CD4-positive, CD25-positive, alpha-beta regulatory T cell (primary cell): ENCODE measurements around the gene YTHDF1. TPM values are rescaled to one million over a fixed set of nuclear protein-coding genes. Genes with fewer than 3 reads are reported as not detected.

Source experiments
- ATAC-seq, 2 donors: fragments of 150-1000 bp; cut with Tn5 transposase; one replicate each; pipeline ENCODE4 v1.10.0; 2021; ENCODE audit warnings: low read depth in 2 of 2, moderate number of reproducible peaks in 2 of 2, moderate library complexity in 1 of 2
- DNase-seq, 3 donors: peaks; one replicate each; pipeline versions ENCODE4 v3.0.0 to v3.0.0-alpha.2; 2012 to 2022; ENCODE audit warnings: mixed read lengths in 1 of 3
- H3K27ac ChIP-seq: one replicate; pipeline ENCODE4 v1.7.0; 2013; ENCODE audit warnings: mild to moderate bottlenecking, low read length; ENCODE audit not compliant: insufficient read depth, poor library complexity, severe bottlenecking
- H3K27me3 ChIP-seq: one replicate; pipeline ENCODE4 v1.7.0; 2013; ENCODE audit warnings: low read length; ENCODE audit not compliant: control insufficient read depth, insufficient read depth
- H3K36me3 ChIP-seq: one replicate; pipeline ENCODE4 v1.7.0; 2013; ENCODE audit warnings: mild to moderate bottlenecking, low read length, moderate library complexity; ENCODE audit not compliant: control insufficient read depth, insufficient read depth
- H3K4me1 ChIP-seq: 2 replicates; pipeline ENCODE4 v1.7.0; 2013; ENCODE audit warnings: mild to moderate bottlenecking, low read length; ENCODE audit not compliant: insufficient read depth, control insufficient read depth, poor library complexity, severe bottlenecking
- H3K4me3 ChIP-seq: one replicate; pipeline ENCODE4 v1.7.0; 2013; ENCODE audit warnings: low read depth, mild to moderate bottlenecking, low read length, moderate library complexity
- H3K9me3 ChIP-seq, 2 experiments: 1 replicate in 1 of 2; 2 replicates in 1 of 2; pipeline ENCODE4 v1.7.0; 2013; ENCODE audit warnings: low read length in 2 of 2, mild to moderate bottlenecking in 1 of 2, moderate library complexity in 1 of 2; ENCODE audit not compliant: control insufficient read depth in 2 of 2
- H3K27ac Mint-ChIP-seq, 3 donors: one replicate each; pipeline ENCODE4 v1.8.0; 2020 to 2022; ENCODE audit warnings: mild to moderate bottlenecking in 3 of 3, mixed read lengths in 3 of 3, moderate library complexity in 2 of 3
- H3K27me3 Mint-ChIP-seq: one replicate; pipeline ENCODE4 v1.8.0; 2022; ENCODE audit warnings: mild to moderate bottlenecking, mixed read lengths
- H3K36me3 Mint-ChIP-seq: one replicate; pipeline ENCODE4 v1.8.0; 2020; ENCODE audit warnings: mixed read lengths
- H3K4me1 Mint-ChIP-seq, 4 donors: one replicate each; pipeline ENCODE4 v1.8.0; 2020 to 2022; ENCODE audit warnings: mixed read lengths in 4 of 4, mild to moderate bottlenecking in 1 of 4
- H3K4me3 Mint-ChIP-seq, 4 donors: one replicate each; pipeline ENCODE4 v1.8.0; 2020 to 2022; ENCODE audit warnings: mild to moderate bottlenecking in 4 of 4, mixed read lengths in 4 of 4, moderate library complexity in 3 of 4
- H3K9me3 Mint-ChIP-seq, 7 donors: one replicate each; pipeline ENCODE4 v1.8.0; 2020 to 2022; ENCODE audit warnings: mixed read lengths in 7 of 7, mild to moderate bottlenecking in 3 of 7, moderate library complexity in 2 of 7
- polyA plus RNA-seq, 4 donors: library from polyadenylated mRNA; unstranded; fragments of 300-500 nt; fragmentation: Illumina TruSeq; gene quantifications; one replicate each; pipeline ENCODE4 v1.2.3, GENCODE V29; 2021
- total RNA-seq: library from RNA; stranded (reverse); gene quantifications from one replicate; pipeline ENCODE4 v1.2.3, GENCODE V29; 2022

YTHDF1 gene
- total and polyA plus RNA-seq, 5 donors from 2014 or later = 28.5 to 38.4 (median 33.5) TPM

GRCh38 chr20:63246490-63247288 lies 30.8 kb upstream of the YTHDF1 start:
- Histone ChIP-seq H3K9me3 (no peaks in the 10 kb centered on the region), H3K27ac (no peak overlapping the region), H3K27me3 (no peaks in the 10 kb centered on the region), H3K36me3 (no peaks in the 10 kb centered on the region), H3K4me3 (no peak overlapping the region), H3K4me1 (no peaks in the 10 kb centered on the region)
- H3K27ac Mint-ChIP-seq = no peak overlapping the region
- ATAC-seq (no peak), DNase-seq (no peak)
- H3K27me3 Mint-ChIP-seq = peaks cover 19% of the 10 kb centered on the region
- H3K9me3 Mint-ChIP-seq = no peaks in the 10 kb centered on the region
- H3K36me3 Mint-ChIP-seq = no peaks in the 10 kb centered on the region
- H3K4me3 Mint-ChIP-seq = no peak overlapping the region
- no peaks in the 10 kb centered on the region for H3K4me1 Mint-ChIP-seq

DNA sequence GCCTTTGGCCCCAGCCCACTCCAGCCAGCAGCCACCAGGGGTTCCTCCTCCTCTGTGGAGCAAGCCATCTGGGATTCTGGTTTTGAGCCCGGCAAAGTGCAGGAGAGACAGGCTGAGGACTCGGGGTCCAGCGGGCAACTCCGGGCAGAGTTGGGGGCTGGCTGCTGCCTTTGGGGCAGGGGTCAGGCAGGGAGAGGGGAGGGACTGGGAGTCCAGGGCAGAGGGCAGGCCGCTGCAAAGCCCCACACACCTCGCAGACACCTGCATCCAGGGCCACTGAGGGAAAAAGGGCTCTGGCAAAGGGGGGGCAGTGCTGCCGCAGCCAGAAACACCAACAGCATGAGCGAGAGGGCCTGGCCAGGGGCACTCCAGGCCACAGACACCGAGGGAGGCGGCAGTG lies 28.5 kb upstream of the YTHDF1 start:
- H3K9me3 Mint-ChIP-seq = no peaks in the 10 kb centered on the region
- H3K9me3 ChIP-seq = no peaks in the 10 kb centered on the region
- no peaks in the 10 kb centered on the region for H3K4me1 Mint-ChIP-seq
- no peaks in the 10 kb centered on the region for H3K27me3 ChIP-seq
- H3K4me3 ChIP-seq = no peak overlapping the region
- no peak overlapping the region for H3K27ac Mint-ChIP-seq
- ATAC-seq = no peak
- no peak for DNase-seq
- H3K4me3 Mint-ChIP-seq = no peak overlapping the region
- H3K36me3 ChIP-seq = no peaks in the 10 kb centered on the region
- H3K27ac ChIP-seq = no peak overlapping the region
- no peaks in the 10 kb centered on the region for H3K36me3 Mint-ChIP-seq
- H3K27me3 Mint-ChIP-seq = peaks cover 12% of the 10 kb centered on the region
- H3K4me1 ChIP-seq = no peaks in the 10 kb centered on the region

GRCh38 chr20:63243604-63244247 lies 27.8 kb upstream of the YTHDF1 start:
- no peaks in the 10 kb centered on the region for H3K27me3 ChIP-seq
- H3K4me3 Mint-ChIP-seq = no peak overlapping the region

GRCh38 chr20:63242736-63243135 lies 26.8 kb upstream of the YTHDF1 start:
- no peaks in the 10 kb centered on the region for H3K36me3 ChIP-seq
- Mint-ChIP-seq H3K4me1 (no peaks in the 10 kb centered on the region), H3K27ac (no peak overlapping the region), H3K27me3 (peaks cover 9% of the 10 kb centered on the region), H3K4me3 (no peak overlapping the region), H3K9me3 (no peaks in the 10 kb centered on the region), H3K36me3 (no peaks in the 10 kb centered on the region)
- no peaks in the 10 kb centered on the region for H3K27me3 ChIP-seq
- DNase-seq = no peak
- H3K9me3 ChIP-seq = no peaks in the 10 kb centered on the region
- H3K4me1 ChIP-seq = no peaks in the 10 kb centered on the region
- ATAC-seq = no peak
- H3K4me3 ChIP-seq = no peak overlapping the region
- no peak overlapping the region for H3K27ac ChIP-seq

More at GRCh38 chr20:63243604-63244247, 27.8 kb upstream of the YTHDF1 start:
- DNase-seq (no peak), ATAC-seq (no peak)
- no peaks in the 10 kb centered on the region for H3K9me3 ChIP-seq
- H3K27ac ChIP-seq = no peak overlapping the region
- H3K9me3 Mint-ChIP-seq = no peaks in the 10 kb centered on the region
- H3K4me1 ChIP-seq = no peaks in the 10 kb centered on the region
- peaks cover 12% of the 10 kb centered on the region for H3K27me3 Mint-ChIP-seq
- H3K4me1 Mint-ChIP-seq = no peaks in the 10 kb centered on the region
- no peaks in the 10 kb centered on the region for H3K36me3 ChIP-seq
- H3K36me3 Mint-ChIP-seq = no peaks in the 10 kb centered on the region
- H3K27ac Mint-ChIP-seq = no peak overlapping the region
- no peak overlapping the region for H3K4me3 ChIP-seq

- H3K36me3 ChIP-seq = no peaks in the 10 kb centered on the region
- peaks cover 9% of the 10 kb centered on the region for H3K27me3 Mint-ChIP-seq
- H3K4me1 Mint-ChIP-seq = no peaks in the 10 kb centered on the region
- ATAC-seq (no peak), DNase-seq (no peak)
- H3K27ac Mint-ChIP-seq = no peak overlapping the region
- no peaks in the 10 kb centered on the region for H3K27me3 ChIP-seq
- H3K36me3 Mint-ChIP-seq = no peaks in the 10 kb centered on the region
- H3K4me1 ChIP-seq = no peaks in the 10 kb centered on the region
- H3K4me3 ChIP-seq = no peak overlapping the region
- H3K9me3 Mint-ChIP-seq = no peaks in the 10 kb centered on the region
- H3K9me3 ChIP-seq = no peaks in the 10 kb centered on the region
- H3K4me3 Mint-ChIP-seq = no peak overlapping the region
- no peak overlapping the region for H3K27ac ChIP-seq
Measured at GRCh38 chr20:63241272-63241671, 25.3 kb upstream of the YTHDF1 start.

GRCh38 chr20:63240004-63240403 lies 24.1 kb upstream of the YTHDF1 start:
- Histone ChIP-seq H3K4me3 (no peak overlapping the region), H3K27me3 (no peaks in the 10 kb centered on the region), H3K36me3 (no peaks in the 10 kb centered on the region), H3K4me1 (peaks cover under 1% of the 10 kb centered on the region), H3K9me3 (no peaks in the 10 kb centered on the region), H3K27ac (no peak overlapping the region)
- H3K27ac Mint-ChIP-seq = no peak overlapping the region
- no peaks in the 10 kb centered on the region for H3K27me3 Mint-ChIP-seq
- no peak overlapping the region for H3K4me3 Mint-ChIP-seq
- no peaks in the 10 kb centered on the region for H3K9me3 Mint-ChIP-seq
- H3K4me1 Mint-ChIP-seq = peaks cover 0 to 4% (median 0%) of the 10 kb centered on the region in 4 donors
- ATAC-seq (no peak), DNase-seq (no peak)
- H3K36me3 Mint-ChIP-seq = no peaks in the 10 kb centered on the region

GRCh38 chr20:63239431-63239830 lies 23.5 kb upstream of the YTHDF1 start:
- Histone ChIP-seq H3K36me3 (no peaks in the 10 kb centered on the region), H3K9me3 (no peaks in the 10 kb centered on the region), H3K4me3 (no peak overlapping the region), H3K4me1 (peaks cover 7% of the 10 kb centered on the region), H3K27ac (no peak overlapping the region), H3K27me3 (no peaks in the 10 kb centered on the region)
- DNase-seq = no peak
- Mint-ChIP-seq H3K27ac (no peak overlapping the region), H3K4me3 (no peak overlapping the region), H3K36me3 (no peaks in the 10 kb centered on the region), H3K9me3 (no peaks in the 10 kb centered on the region), H3K27me3 (no peaks in the 10 kb centered on the region), H3K4me1 (peaks cover 0 to 8% (median 0%) of the 10 kb centered on the region in 4 donors)
- ATAC-seq = no peak
